PC-9 (cell line): ENCODE results near the gene CEP57L1. TPM values are rescaled to one million over a fixed set of nuclear protein-coding genes. Genes with fewer than 3 reads are reported as not detected.

Experiments
- BruUV-seq: library from RNA; stranded (reverse); fragments of 400-500 nt; replicated peaks from 2 replicates; lab custom pipeline; 2021; lab: Mats Ljungman, UMichigan
- CTCF ChIA-PET: fragments of 300-600 bp; sonication (Branson Sonifier 250); formaldehyde crosslinking; loops from one replicate; lab custom pipeline; 2022; ENCODE audit warnings: antibody characterized with exemption; lab: Charles Lee
- POLR2A ChIA-PET: fragments of 300-600 bp; sonication (Branson Sonifier 250); formaldehyde crosslinking; loops from one replicate; lab custom pipeline; 2022; ENCODE audit warnings: antibody characterized with exemption; ENCODE audit not compliant: unreplicated experiment; lab: Charles Lee
- DNase-seq, 2 experiments: peaks; one replicate each; pipeline versions ENCODE4 v3.0.0 to v3.0.0-alpha.2; 2015 to 2022; ENCODE audit warnings: mixed read lengths in 1 of 2
- H2AFZ ChIP-seq: fragments of 200-600 bp; sonication (generic); 2 replicates; pipeline ENCODE4 v1.8.1; 2017; ENCODE audit warnings: antibody characterized with exemption
- H3F3A ChIP-seq: fragments of 200-600 bp; sonication (generic); 2 replicates; pipeline ENCODE4 v1.8.1; 2017; ENCODE audit warnings: antibody characterized with exemption, mild to moderate bottlenecking, low read depth; ENCODE audit not compliant: insufficient read depth
- H3K27ac ChIP-seq: fragments of 200-600 bp; sonication (generic); 2 replicates; pipeline ENCODE4 v1.6.1; 2016; ENCODE audit warnings: mixed run types
- H3K27me3 ChIP-seq: fragments of 200-600 bp; sonication (generic); 2 replicates; pipeline ENCODE4 v1.6.1; 2016; ENCODE audit warnings: low read depth, mixed run types; ENCODE audit not compliant: insufficient read depth
- H3K36me3 ChIP-seq: fragments of 200-600 bp; sonication (generic); 2 replicates; pipeline ENCODE4 v1.6.1; 2016; ENCODE audit warnings: low read depth, mixed run types
- H3K4me1 ChIP-seq: fragments of 200-600 bp; sonication (generic); replicated peaks from 2 replicates; pipeline ENCODE4 v1.6.1; 2016; ENCODE audit warnings: mixed run types; ENCODE audit not compliant: insufficient read depth
- H3K4me2 ChIP-seq: fragments of 200-600 bp; sonication (generic); 2 replicates; pipeline ENCODE4 v1.6.1; 2017; ENCODE audit warnings: mixed run types
- H3K4me3 ChIP-seq: fragments of 200-600 bp; sonication (generic); 2 replicates; pipeline ENCODE4 v1.6.1; 2016; ENCODE audit warnings: mixed run types
- H3K79me2 ChIP-seq: fragments of 200-600 bp; sonication (generic); 2 replicates; pipeline ENCODE4 v1.6.1; 2017; ENCODE audit warnings: low read depth, mixed run types
- H3K9me2 ChIP-seq: fragments of 200-600 bp; sonication (generic); 2 replicates; pipeline ENCODE4 v1.8.1; 2017; ENCODE audit warnings: mild to moderate bottlenecking; ENCODE audit not compliant: insufficient read depth
- H3K9me3 ChIP-seq: fragments of 200-600 bp; sonication (generic); 2 replicates; pipeline ENCODE4 v1.8.1; 2016; ENCODE audit warnings: low read depth; ENCODE audit not compliant: insufficient read depth
- H4K20me1 ChIP-seq: fragments of 200-600 bp; sonication (generic); 2 replicates; pipeline ENCODE4 v1.8.1; 2017; ENCODE audit not compliant: insufficient read depth
- EZH2 ChIP-seq: fragments of 200-600 bp; sonication (generic); IDR thresholded peaks from 2 replicates; pipeline ENCODE4 v1.8.0; 2017; ENCODE audit warnings: antibody characterized with exemption, low read depth
- intact Hi-C: fragments of 100-400 bp; cut with micrococcal nuclease; formaldehyde crosslinking; loops from one replicate; pipeline ENCODE4 v1.10.0; 2022; ENCODE audit not compliant: unreplicated experiment
- total RNA-seq: library from RNA; stranded (reverse); gene quantifications from 2 replicates; pipeline ENCODE4 v1.2.3, GENCODE V29; 2021
- TF ChIP-seq, protein P1 (sequence below): fragments of 200-600 bp; sonication (generic); conservative IDR thresholded peaks from 2 replicates; pipeline ENCODE4 v1.6.1; 2017; ENCODE audit warnings: mixed run types, antibody characterized with exemption, mild to moderate bottlenecking, moderate library complexity

CEP57L1 gene
- total RNA-seq, 1 experiment from 2014 or later = 18.3 TPM

DNA sequence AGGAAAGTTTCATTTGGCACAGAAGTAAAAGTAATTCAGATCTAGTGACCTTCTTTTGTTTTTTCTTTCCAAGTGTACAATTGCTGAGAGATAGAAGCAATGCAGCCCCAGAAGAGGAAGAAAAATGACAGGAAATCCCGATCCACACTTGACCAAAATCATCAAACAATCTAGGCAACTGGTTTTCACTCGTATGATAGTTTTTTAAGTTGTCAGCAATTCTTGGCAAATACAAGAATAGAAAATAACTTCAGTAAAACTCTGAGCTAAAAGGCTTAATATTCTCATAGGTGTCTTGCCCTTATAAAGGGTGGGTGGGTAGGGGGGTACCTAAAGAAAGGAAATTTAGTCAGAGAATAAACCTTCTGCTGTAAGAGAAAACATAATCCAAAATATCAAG is 36.7 kb upstream of the CEP57L1 start:
- BruUV-seq = no TSS peak
- Histone ChIP-seq H3K9me3 (no peaks in the 10 kb centered on the region), H3K9me2 (no peaks in the 10 kb centered on the region), H3K79me2 (no peaks in the 10 kb centered on the region), H3K27ac (peak overlapping the region; percentile 41; the same call in 1 of the 2 replicates), H2AFZ (no peak overlapping the region), H3K4me1 (peaks cover 33% of the 10 kb centered on the region), H4K20me1 (no peaks in the 10 kb centered on the region), H3F3A (peaks cover 13% of the 10 kb centered on the region; the same call in 1 of the 2 replicates), H3K27me3 (no peaks in the 10 kb centered on the region), H3K4me3 (no peak overlapping the region), H3K36me3 (no peaks in the 10 kb centered on the region), H3K4me2 (no peak overlapping the region)
- TF ChIP-seq, protein P1, sequence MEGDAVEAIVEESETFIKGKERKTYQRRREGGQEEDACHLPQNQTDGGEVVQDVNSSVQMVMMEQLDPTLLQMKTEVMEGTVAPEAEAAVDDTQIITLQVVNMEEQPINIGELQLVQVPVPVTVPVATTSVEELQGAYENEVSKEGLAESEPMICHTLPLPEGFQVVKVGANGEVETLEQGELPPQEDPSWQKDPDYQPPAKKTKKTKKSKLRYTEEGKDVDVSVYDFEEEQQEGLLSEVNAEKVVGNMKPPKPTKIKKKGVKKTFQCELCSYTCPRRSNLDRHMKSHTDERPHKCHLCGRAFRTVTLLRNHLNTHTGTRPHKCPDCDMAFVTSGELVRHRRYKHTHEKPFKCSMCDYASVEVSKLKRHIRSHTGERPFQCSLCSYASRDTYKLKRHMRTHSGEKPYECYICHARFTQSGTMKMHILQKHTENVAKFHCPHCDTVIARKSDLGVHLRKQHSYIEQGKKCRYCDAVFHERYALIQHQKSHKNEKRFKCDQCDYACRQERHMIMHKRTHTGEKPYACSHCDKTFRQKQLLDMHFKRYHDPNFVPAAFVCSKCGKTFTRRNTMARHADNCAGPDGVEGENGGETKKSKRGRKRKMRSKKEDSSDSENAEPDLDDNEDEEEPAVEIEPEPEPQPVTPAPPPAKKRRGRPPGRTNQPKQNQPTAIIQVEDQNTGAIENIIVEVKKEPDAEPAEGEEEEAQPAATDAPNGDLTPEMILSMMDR = no peak
- no peak for TF ChIP-seq EZH2
- intact Hi-C loops = loop anchor here (10.0 kb wide), 1 partner anchor 64 kb away; no protein-coding TSS in a partner anchor
- ChIA-PET POLR2A (interaction anchor here (0.6 kb wide), 1 partner anchor 32 kb away, joined by 3 read pairs; no protein-coding TSS in a partner anchor), CTCF (interaction anchor here (0.5 to 0.6 kb wide), 2 partner anchors 385 to 530 kb away, joined by 3 to 7 read pairs; no protein-coding TSS in a partner anchor)
- DNase-seq = no peak

DNA sequence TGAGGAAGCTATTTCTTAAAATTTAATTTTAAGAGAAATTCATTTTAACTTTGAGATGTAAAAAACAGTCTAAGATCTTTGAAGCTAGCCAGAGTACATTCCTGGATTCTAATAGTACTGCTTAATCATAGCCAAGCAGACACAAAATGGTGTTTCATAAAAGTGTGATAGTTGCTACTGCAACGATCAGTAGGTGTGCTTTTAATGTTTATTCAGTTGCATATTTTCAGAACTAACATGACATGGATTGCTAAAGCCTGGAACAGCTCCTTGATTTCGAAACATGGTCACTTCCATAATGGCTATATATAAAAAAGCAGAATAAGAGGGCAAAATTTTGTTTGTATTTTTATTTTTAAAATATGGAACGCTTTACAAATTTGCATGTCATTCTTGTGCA is 36.2 kb upstream of the CEP57L1 start:
- peak overlapping the region; percentile 37 for H3K4me2 ChIP-seq
- TF ChIP-seq EZH2 = no peak
- TF ChIP-seq, protein P1 = no peak
- no TSS peak for BruUV-seq
- H3K4me3 ChIP-seq = no peak overlapping the region
- CTCF ChIA-PET = no interaction called here
- H3F3A ChIP-seq = peaks cover 13% of the 10 kb centered on the region; the same call in 1 of the 2 replicates
- H3K4me1 ChIP-seq = peaks cover 33% of the 10 kb centered on the region
- DNase-seq = peak in 1 of 2 experiments; percentile 78
- peak overlapping the region; percentile 41 for H3K27ac ChIP-seq
- H4K20me1 ChIP-seq = no peaks in the 10 kb centered on the region
- H3K9me2 ChIP-seq = no peaks in the 10 kb centered on the region
- intact Hi-C loops = loop anchor here (10.0 kb wide), 1 partner anchor 64 kb away; no protein-coding TSS in a partner anchor
- no peaks in the 10 kb centered on the region for H3K27me3 ChIP-seq
- no peaks in the 10 kb centered on the region for H3K9me3 ChIP-seq
- no peaks in the 10 kb centered on the region for H3K79me2 ChIP-seq
- no peak overlapping the region for H2AFZ ChIP-seq
- no peaks in the 10 kb centered on the region for H3K36me3 ChIP-seq
- POLR2A ChIA-PET = interaction anchor here (0.6 kb wide), 1 partner anchor 31 kb away, joined by 3 read pairs; no protein-coding TSS in a partner anchor

DNA sequence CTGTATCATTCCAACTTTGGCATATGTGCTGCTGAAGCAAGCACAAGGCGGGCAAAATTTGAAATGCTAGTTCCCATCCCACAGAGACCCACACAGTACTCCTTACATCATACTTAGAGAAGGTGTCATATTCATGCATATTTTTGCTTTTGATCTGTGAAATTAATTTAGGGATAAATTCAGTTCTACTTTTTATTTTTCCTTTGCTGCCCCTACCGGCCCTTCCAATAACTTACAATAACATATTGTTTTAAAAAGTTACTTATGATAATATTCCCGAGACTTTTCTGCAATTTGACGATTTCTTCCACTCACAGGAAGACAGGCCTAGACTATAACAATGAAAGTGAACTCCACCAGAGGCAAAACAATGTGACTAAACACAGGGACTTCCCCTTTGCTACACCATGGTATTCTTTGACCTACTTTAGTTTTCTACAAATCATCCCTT is 35.7 kb upstream of the CEP57L1 start:
- intact Hi-C loops = loop anchor here (10.0 kb wide), 1 partner anchor 65 kb away; no protein-coding TSS in a partner anchor
- H3K79me2 ChIP-seq = no peaks in the 10 kb centered on the region
- H3F3A ChIP-seq = peaks cover 13% of the 10 kb centered on the region; the same call in 1 of the 2 replicates
- no peaks in the 10 kb centered on the region for H3K36me3 ChIP-seq
- H3K27ac ChIP-seq = peak overlapping the region; percentile 41
- BruUV-seq = no TSS peak
- peak overlapping the region; percentile 37 for H3K4me2 ChIP-seq
- ChIA-PET POLR2A (no interaction called here), CTCF (no interaction called here)
- no peaks in the 10 kb centered on the region for H3K9me3 ChIP-seq
- H4K20me1 ChIP-seq = no peaks in the 10 kb centered on the region
- H3K4me1 ChIP-seq = peaks cover 33% of the 10 kb centered on the region
- H3K9me2 ChIP-seq = no peaks in the 10 kb centered on the region
- DNase-seq = peak in 1 of 2 experiments; percentile 49
- H3K4me3 ChIP-seq = no peak overlapping the region
- TF ChIP-seq EZH2 = no peak
- TF ChIP-seq, protein P1 = peak; percentile 60
- H3K27me3 ChIP-seq = no peaks in the 10 kb centered on the region
- H2AFZ ChIP-seq = no peak overlapping the region
